Ishikawa (cell line): ENCODE measurements around the gene LETMD1.

Experiments used
- EP300 ChIP-seq: IDR thresholded peaks from 2 replicates; pipeline ENCODE4 v1.6.1; 2012; ENCODE audit warnings: borderline replicate concordance
- FOXM1 ChIP-seq: IDR thresholded peaks from 2 replicates; pipeline ENCODE4 v1.6.1; 2012; ENCODE audit warnings: low read depth, borderline replicate concordance
- NFIC ChIP-seq: IDR thresholded peaks from 2 replicates; pipeline ENCODE4 v1.6.1; 2012
- RAD21 ChIP-seq: IDR thresholded peaks from 2 replicates; pipeline ENCODE4 v1.6.1; 2012; ENCODE audit warnings: low read depth
- TAF1 ChIP-seq: IDR thresholded peaks from 2 replicates; pipeline ENCODE4 v1.6.1; 2012; ENCODE audit warnings: low read depth, mild to moderate bottlenecking
- YY1 ChIP-seq: IDR thresholded peaks from 2 replicates; pipeline ENCODE4 v1.6.1; 2012; ENCODE audit warnings: low read depth
- TF ChIP-seq, protein P1 (sequence below): IDR thresholded peaks from 2 replicates; pipeline ENCODE4 v1.6.1; 2012; ENCODE audit warnings: low read depth, mild to moderate bottlenecking

DNA sequence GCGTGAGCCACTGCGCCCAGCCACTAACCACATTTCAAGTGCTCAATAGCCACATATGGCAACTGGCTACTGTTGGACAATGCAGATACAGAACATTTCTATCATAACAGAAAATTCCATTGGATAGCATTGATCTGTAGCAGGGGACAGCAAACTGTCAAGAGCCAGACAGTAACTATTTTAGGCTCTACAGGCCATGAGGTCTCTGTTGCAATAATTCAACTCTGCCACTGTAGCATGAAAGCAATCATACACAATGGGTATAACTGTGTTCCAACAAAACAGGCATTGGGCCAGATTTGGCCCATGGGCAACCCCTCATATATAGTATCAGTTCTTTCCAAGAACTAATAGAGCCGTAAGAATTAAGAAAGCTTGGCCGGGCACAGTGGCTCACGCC, 27.3 kb downstream of the LETMD1 start:
- TF ChIP-seq RAD21 (no peak), YY1 (no peak), FOXM1 (no peak), EP300 (no peak), NFIC (no peak), TAF1 (no peak)
- TF ChIP-seq, protein P1, sequence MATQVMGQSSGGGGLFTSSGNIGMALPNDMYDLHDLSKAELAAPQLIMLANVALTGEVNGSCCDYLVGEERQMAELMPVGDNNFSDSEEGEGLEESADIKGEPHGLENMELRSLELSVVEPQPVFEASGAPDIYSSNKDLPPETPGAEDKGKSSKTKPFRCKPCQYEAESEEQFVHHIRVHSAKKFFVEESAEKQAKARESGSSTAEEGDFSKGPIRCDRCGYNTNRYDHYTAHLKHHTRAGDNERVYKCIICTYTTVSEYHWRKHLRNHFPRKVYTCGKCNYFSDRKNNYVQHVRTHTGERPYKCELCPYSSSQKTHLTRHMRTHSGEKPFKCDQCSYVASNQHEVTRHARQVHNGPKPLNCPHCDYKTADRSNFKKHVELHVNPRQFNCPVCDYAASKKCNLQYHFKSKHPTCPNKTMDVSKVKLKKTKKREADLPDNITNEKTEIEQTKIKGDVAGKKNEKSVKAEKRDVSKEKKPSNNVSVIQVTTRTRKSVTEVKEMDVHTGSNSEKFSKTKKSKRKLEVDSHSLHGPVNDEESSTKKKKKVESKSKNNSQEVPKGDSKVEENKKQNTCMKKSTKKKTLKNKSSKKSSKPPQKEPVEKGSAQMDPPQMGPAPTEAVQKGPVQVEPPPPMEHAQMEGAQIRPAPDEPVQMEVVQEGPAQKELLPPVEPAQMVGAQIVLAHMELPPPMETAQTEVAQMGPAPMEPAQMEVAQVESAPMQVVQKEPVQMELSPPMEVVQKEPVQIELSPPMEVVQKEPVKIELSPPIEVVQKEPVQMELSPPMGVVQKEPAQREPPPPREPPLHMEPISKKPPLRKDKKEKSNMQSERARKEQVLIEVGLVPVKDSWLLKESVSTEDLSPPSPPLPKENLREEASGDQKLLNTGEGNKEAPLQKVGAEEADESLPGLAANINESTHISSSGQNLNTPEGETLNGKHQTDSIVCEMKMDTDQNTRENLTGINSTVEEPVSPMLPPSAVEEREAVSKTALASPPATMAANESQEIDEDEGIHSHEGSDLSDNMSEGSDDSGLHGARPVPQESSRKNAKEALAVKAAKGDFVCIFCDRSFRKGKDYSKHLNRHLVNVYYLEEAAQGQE: no peak
